ENCODE measurements around the gene PPAN.

PPAN gene

GRCh38 chr19:10113592-10113963, 7.4 kb downstream of the PPAN start:
- no peak for DNase-seq (ENCODE audit: low read depth in 2 of 2)

DNA sequence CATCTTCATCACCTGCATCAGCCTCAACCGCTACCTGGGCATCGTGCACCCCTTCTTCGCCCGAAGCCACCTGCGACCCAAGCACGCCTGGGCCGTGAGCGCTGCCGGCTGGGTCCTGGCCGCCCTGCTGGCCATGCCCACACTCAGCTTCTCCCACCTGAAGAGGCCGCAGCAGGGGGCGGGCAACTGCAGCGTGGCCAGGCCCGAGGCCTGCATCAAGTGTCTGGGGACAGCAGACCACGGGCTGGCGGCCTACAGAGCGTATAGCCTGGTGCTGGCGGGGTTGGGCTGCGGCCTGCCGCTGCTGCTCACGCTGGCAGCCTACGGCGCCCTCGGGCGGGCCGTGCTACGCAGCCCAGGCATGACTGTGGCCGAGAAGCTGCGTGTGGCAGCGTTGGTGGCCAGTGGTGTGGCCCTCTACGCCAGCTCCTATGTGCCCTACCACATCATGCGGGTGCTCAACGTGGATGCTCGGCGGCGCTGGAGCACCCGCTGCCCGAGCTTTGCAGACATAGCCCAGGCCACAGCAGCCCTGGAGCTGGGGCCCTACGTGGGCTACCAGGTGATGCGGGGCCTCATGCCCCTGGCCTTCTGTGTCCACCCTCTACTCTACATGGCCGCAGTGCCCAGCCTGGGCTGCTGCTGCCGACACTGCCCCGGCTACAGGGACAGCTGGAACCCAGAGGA, 7.9 kb downstream of the PPAN start:
- DNase-seq (ENCODE audit: low read depth in 2 of 2) = no peak

DNA sequence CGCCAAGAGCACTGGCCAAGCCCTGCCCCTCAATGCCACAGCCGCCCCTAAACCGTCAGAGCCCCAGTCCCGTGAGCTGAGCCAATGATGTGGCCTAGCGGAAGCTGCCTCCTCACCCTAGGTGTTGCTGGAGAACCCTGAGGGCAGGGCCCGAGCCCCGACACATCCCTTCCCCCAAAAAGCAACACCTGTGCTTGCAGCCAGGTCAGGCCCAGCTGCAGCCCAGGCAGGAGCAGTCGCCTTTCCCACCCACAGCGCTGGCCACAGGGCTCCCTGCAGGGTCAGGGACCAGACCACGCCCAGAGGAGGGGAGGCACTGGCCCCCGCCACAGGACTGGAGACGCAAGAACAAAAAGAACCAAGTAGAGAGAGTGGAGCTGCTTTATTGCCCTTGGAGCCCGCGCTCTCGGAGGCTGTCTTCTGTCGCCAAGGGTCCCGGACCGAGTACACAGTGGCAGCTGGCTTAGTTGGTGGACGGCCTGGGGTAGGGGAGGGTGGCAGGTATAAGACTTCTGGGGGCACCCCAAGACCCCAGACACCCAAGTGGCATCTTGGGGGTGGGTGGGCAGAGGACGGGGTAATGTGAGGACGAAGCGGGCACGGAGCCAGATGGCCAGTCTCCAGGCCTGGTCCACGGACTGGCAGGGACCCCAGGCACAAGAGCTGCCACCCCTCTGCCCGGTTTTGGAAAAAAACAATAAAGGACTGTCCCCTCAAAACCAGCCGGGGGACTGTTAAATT, 8.7 kb downstream of the PPAN start:
- DNase-seq (ENCODE audit: low read depth in 2 of 2) = no peak

- DNase-seq (ENCODE audit: low read depth in 2 of 2) = no peak
Measured at GRCh38 chr19:10115392-10116084, 9.4 kb downstream of the PPAN start.

- no peak for DNase-seq (ENCODE audit: low read depth in 2 of 2)
Measured at GRCh38 chr19:10116085-10116865, 10.1 kb downstream of the PPAN start.

DNA sequence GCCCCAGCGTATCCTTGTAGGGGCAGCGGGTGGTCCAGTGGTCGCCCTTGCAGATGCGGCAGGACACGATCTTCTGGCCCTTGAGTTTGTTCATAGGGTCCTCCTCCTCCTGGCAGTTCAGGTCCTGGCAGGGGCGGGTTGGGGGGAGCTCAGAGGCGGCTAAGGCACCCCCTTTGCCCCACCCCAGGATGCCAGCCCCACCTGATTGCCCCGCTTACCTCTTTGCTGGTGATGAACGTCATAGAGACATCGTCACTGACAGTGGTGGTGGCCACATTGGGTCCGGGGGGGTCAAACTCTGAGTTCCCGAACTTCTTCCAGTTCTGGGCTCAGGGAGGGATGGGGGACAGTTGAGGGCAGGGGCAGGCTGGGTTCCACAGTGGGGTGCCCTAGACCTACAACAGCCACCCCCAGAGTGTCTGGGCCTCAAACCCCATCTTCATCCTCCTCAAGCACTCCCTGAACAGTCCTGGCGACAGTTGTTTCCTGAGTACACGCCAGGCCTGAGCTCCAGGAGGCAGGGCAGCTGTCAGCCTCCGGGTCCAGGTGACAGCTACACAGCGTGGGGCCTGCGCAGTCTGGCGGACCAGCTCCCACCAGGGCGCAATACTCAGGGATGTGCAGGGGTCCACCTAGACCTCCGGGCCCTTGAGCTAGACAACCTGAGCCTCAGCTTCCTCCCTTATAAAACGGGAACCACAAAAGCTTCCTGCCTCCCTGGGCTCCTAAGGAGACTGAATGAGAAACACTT, 10.9 kb downstream of the PPAN start:
- no peak for DNase-seq (ENCODE audit: low read depth in 2 of 2)

- DNase-seq (ENCODE audit: low read depth in 2 of 2) = no peak
Measured at GRCh38 chr19:10118960-10119359, 12.8 kb downstream of the PPAN start.

DNA sequence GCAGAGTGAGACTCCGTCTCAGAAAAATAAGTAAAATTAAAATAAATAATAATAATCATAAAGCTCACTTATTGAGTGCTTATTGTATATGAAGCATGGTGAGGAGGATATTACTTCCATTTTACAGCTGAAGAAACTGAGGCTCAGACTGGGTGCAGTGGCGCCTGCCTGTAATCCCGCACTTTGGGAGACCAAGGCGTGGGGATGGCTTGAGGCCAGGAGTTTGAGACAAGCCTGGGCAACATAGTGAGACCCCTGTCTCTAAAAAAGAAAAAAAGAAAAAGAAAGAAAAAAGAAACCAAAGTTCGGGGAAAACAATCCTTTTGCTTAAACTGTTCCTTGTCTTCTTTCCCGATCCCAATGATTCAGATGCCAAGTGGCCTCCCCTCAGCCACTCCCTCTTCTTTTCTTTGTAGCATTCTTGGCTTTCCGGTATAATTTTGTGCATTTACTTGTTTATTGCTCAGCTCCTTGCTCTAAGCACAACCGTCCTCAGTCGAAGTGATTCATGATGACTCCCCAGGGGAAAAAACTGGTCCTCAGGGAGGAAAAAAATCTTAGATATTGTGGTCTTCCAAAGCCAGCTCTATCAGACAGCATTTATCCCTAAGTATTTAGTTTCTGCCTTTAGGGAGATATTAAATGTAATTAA, 14.5 kb downstream of the PPAN start:
- DNase-seq (ENCODE audit: low read depth in 2 of 2) = no peak

DNA sequence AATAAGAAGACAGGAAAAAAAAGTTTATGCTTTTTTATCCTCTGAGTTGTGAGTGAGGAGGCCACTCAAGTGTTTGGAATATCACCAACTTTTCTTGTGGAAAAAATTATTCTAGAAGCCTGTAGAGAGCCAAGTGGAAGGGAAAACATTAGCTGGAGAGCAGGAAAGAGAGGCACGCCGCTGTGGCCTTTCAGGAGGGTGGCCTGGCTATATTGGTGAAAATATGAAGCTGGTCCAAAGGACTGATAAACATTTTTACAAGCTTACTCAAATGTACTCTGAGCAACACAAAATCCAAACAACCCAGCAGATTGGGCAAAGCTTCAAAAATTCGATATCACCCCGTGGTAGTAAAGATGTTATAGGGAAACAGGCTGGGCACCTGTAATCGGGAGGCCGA, 15.9 kb downstream of the PPAN start:
- no peak for DNase-seq (ENCODE audit: low read depth in 2 of 2)

GRCh38 chr19:10124429-10124828, 18.3 kb downstream of the PPAN start:
- DNase-seq (ENCODE audit: low read depth in 2 of 2) = no peak

DNA sequence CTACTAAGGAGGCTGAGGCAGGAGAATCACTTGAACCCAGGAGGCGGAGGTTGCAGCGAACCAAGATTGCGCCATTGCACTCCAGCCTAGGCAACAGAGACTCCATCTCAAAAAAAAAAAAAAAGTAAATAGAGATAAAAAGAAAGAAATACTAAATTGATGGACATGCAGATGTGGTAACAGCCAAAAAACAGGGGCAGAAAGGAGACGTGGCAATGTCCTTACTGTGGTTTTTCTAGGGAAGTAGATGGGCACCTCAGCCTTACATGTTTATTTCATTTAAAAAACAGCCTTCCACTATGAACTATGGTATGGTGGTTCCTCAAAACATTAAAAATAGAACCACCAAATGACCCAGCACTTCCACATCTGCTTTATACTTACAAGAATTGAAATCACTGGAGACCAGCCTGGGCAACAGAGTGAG, 20.1 kb downstream of the PPAN start:
- no peak for DNase-seq (ENCODE audit: low read depth in 2 of 2)

- no peak for DNase-seq (ENCODE audit: low read depth in 2 of 2)
Measured at GRCh38 chr19:10132905-10133304, 26.7 kb downstream of the PPAN start.

DNA sequence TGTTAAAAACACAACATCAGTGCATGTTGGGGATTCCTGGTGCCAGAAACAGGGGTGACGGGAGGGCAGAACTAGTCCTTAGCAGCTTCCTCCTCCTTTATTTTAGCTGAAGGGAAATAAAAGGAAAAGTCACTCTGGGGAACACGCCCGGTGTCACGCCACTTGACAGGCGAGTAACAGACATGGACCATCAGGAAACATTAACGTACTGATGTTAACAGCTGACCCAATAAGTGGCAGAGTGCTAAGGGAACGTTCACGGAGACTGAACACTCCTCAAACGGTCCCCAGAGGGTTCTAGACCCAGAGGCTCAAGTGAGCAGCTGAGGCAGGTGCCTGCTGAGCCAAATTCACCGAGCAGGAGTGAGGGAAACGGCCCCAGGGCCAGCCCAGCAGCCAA, 27.4 kb downstream of the PPAN start:
- DNase-seq (ENCODE audit: low read depth in 2 of 2) = no peak

DNA sequence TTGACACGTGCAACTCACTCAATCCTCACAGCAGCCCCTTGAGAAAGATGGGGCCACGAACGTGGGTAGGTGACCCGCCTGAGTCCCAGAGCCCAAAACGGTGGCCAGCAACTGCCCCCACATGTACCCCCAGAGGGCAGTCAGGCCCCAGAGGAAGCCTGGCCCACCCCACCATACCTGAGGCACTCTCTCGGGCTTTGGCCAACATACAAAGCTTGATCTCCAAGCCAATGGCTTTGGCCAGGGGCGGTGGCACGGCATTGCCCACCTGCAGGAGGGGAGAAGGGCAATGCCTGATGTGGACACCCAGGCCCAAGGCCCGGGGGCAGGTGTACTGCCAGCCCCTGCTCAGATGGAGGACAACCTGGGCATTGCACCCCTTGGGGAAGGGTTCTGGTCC, 27.9 kb downstream of the PPAN start:
- DNase-seq (ENCODE audit: low read depth in 2 of 2) = no peak

- no peak for DNase-seq (ENCODE audit: low read depth in 2 of 2)
Measured at GRCh38 chr19:10135551-10136334, 29.6 kb downstream of the PPAN start.

DNA sequence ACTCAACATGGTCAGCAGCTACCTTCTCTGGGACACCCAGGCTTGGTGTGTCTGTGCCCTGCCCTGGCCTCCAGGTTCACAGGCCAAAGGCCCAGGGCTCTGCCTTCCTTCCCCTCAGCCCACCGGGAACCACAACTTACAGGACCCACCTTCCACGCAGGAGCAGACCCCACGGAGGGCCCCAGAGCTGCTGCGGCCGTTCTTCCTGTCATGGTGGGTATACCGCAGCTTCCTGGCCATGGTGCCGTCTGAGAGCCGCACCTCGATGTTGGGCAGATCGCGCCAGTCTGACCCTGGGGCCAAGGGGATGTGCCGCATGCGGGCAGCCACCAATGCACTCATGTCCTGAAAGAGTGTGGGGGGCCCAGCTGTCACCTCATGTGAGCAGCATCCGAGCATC, 30.8 kb downstream of the PPAN start:
- DNase-seq (ENCODE audit: low read depth in 2 of 2) = no peak

DNA sequence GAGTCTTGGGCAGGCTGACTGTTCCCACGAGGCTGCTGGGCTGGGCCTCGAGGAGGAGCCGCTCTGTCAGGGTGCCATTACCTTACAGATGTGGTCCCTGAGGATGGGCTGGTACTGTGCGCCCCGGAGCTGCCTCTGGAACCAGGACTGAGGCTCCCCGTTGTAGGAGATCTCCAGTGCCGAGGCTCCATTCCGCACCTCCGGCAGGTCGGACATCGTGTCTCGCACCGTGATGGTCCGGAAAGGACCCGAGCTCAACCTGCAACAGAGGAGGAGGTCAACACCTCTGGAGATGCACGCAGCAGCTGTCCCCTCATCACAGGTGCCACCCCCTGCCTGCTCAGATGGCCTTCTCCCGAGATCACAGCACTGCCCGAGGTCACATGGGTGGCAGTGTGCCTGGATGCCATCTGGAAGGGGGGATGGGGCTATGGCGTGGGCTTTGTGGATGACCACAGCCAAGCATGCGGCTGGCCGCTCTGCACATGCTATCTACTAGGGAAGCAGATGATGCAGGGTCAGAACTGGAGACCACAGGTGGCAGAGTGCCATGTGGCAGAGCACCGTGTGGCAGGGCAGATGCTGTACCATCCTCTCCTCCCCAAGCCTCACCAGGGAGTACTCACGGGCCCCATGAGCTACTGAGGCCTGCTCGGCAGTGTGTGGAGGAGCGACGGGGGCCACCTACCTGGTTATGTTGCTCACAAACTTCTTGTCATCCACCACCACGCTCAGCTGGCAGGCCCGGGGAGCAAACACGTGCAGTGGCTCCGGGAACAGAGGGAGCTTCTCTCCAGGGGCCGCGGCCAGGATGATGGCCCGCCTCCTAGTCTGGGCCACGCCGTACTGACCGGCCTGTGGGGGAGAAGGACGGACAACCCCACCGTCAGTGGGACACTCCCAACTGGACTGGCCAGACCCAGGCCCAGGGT, 31.9 kb downstream of the PPAN start:
- no peak for DNase-seq (ENCODE audit: low read depth in 2 of 2)

DNA sequence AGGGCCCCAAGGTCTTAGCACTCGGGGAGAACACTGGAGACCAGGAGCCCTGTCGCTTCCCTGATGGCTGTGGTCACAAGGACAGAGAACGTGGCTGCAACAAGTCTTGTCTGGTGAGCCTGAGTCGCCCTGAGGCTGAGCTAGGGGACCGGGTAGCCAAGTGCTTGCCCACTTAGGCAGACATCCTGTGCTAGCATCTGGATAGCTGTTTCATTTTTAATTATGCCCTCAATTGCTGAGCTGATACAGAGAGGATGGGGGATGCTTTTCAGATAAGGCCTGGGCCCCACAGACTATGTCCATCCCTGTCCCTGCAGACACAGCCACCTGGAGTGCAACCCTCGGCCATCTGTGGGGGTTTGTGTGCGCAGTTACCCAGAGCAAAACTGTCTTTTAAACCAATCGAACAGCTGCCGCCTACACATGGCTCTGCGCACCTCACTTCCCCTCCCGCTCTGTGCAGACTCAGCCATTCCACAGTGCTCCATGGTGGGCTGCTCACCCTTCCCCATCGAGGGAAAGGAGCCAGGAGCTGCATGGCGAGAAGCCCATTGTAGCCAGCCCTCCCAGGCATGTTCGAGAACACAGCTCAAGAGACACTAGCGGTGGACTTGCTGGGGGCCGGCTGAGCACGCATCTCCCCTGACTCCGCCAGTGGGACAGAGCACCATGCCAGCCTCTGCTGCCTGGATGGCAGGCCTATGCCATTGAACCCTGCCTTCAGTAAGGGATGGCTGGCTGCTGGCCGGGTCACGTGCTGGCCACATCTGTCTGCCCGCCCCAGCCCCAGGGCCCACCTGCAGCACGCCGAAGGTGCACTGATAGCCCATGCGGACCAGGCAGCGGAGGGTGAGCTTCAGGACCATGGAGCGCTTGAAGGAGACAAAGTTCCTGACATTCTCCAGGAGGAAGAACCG, 33.0 kb downstream of the PPAN start:
- DNase-seq (ENCODE audit: low read depth in 2 of 2) = no peak
